KMS-11 (cell line): Measurements from ENCODE around the gene SDK2.
"Not testable (repeated sequence)": the region's sequence is repeated elsewhere in the genome, so short reads cannot be mapped to it uniquely, and the experiment has no call there.

Experiments
- H2AFZ ChIP-seq: fragments of 200-600 bp; sonication (generic); 2 replicates; pipeline ENCODE4 v1.6.1; 2016; ENCODE audit warnings: antibody characterized with exemption, mixed run types, low read depth
- H3K27ac ChIP-seq: fragments of 200-600 bp; sonication (generic); 2 replicates; pipeline ENCODE4 v1.6.1; 2016; ENCODE audit warnings: mild to moderate bottlenecking, mixed run types
- H3K27me3 ChIP-seq: fragments of 200-600 bp; sonication (generic); 2 replicates; pipeline ENCODE4 v1.6.1; 2017; ENCODE audit warnings: mild to moderate bottlenecking, low read depth, mixed run types, moderate library complexity; ENCODE audit not compliant: insufficient read depth
- H3K36me3 ChIP-seq: fragments of 200-600 bp; sonication (generic); 2 replicates; pipeline ENCODE4 v1.6.1; 2017; ENCODE audit warnings: mild to moderate bottlenecking, mixed run types; ENCODE audit not compliant: insufficient read depth
- H3K4me1 ChIP-seq: fragments of 200-600 bp; sonication (generic); 2 replicates; pipeline ENCODE4 v1.6.1; 2016; ENCODE audit warnings: mild to moderate bottlenecking, low read depth, mixed run types; ENCODE audit not compliant: poor library complexity, severe bottlenecking
- H3K4me2 ChIP-seq: fragments of 200-600 bp; sonication (generic); 2 replicates; pipeline ENCODE4 v1.7.0; 2016; ENCODE audit warnings: mild to moderate bottlenecking, mixed run types
- H3K4me3 ChIP-seq: fragments of 200-600 bp; sonication (generic); IDR thresholded peaks from 2 replicates; pipeline ENCODE4 v1.6.1; 2017; ENCODE audit warnings: low read depth, low read length, mixed read lengths; ENCODE audit not compliant: insufficient read depth
- H3K79me2 ChIP-seq: fragments of 200-600 bp; sonication (generic); 2 replicates; pipeline ENCODE4 v1.6.1; 2016; ENCODE audit warnings: low read depth, mixed run types; ENCODE audit not compliant: insufficient read depth
- H3K9ac ChIP-seq: fragments of 200-600 bp; sonication (generic); 2 replicates; pipeline ENCODE4 v1.6.1; 2016; ENCODE audit warnings: mild to moderate bottlenecking, mixed run types
- H4K20me1 ChIP-seq: fragments of 200-600 bp; sonication (generic); 2 replicates; pipeline ENCODE4 v1.6.1; 2016; ENCODE audit warnings: mild to moderate bottlenecking, mixed run types; ENCODE audit not compliant: insufficient read depth
- CTCF ChIP-seq: fragments of 200-600 bp; sonication (generic); conservative IDR thresholded peaks from 2 replicates; pipeline ENCODE4 v1.6.1; 2017; ENCODE audit warnings: low read depth, mild to moderate bottlenecking, antibody characterized with exemption, low read length, moderate library complexity, mixed read lengths

SDK2 gene

GRCh38 chr17:73336408-73337329 lies 307.6 kb downstream of the SDK2 start:
- Histone ChIP-seq H4K20me1 (no peaks in the 10 kb centered on the region), H3K4me3 (no peak overlapping the region), H2AFZ (no peak overlapping the region), H3K27me3 (no peaks in the 10 kb centered on the region), H3K27ac (no peak overlapping the region), H3K4me2 (no peak overlapping the region), H3K4me1 (peaks cover 48% of the 10 kb centered on the region), H3K9ac (no peak overlapping the region), H3K79me2 (no peaks in the 10 kb centered on the region), H3K36me3 (no peaks in the 10 kb centered on the region)
- no peak for TF ChIP-seq CTCF

GRCh38 chr17:73335591-73336407 lies 308.4 kb downstream of the SDK2 start:
- Histone ChIP-seq H3K9ac (no peak overlapping the region), H3K4me2 (no peak overlapping the region; the same call in 1 of the 2 replicates), H3K79me2 (no peaks in the 10 kb centered on the region), H3K27me3 (no peaks in the 10 kb centered on the region), H3K4me3 (no peak overlapping the region), H2AFZ (no peak overlapping the region), H3K27ac (no peak overlapping the region), H4K20me1 (no peaks in the 10 kb centered on the region), H3K4me1 (peaks cover 39% of the 10 kb centered on the region), H3K36me3 (no peaks in the 10 kb centered on the region)
- no peak for TF ChIP-seq CTCF

GRCh38 chr17:73334771-73335513 lies 309.3 kb downstream of the SDK2 start:
- Histone ChIP-seq H3K27ac (no peak overlapping the region), H3K27me3 (no peaks in the 10 kb centered on the region), H3K4me2 (no peak overlapping the region; the same call in 1 of the 2 replicates), H2AFZ (no peak overlapping the region), H4K20me1 (no peaks in the 10 kb centered on the region), H3K4me3 (no peak overlapping the region), H3K79me2 (no peaks in the 10 kb centered on the region), H3K4me1 (peaks cover 30% of the 10 kb centered on the region), H3K36me3 (no peaks in the 10 kb centered on the region), H3K9ac (no peak overlapping the region)
- TF ChIP-seq CTCF = no peak

- H4K20me1 ChIP-seq, H2AFZ ChIP-seq: not testable (repeated sequence)
These were observed 310.8 kb downstream of the SDK2 start for GRCh38 chr17:73333445-73333844.

More at GRCh38 chr17:73333445-73333844, 310.8 kb downstream of the SDK2 start:
- not testable (repeated sequence) for H3K27ac ChIP-seq, H3K79me2 ChIP-seq, H3K36me3 ChIP-seq, H3K4me3 ChIP-seq, H3K27me3 ChIP-seq, H3K4me2 ChIP-seq, H3K9ac ChIP-seq
- peaks cover 15% of the 10 kb centered on the region for H3K4me1 ChIP-seq
